Measurements from ENCODE around the gene KIF26B.
"Not testable (repeated sequence)": the region's sequence is repeated elsewhere in the genome, so short reads cannot be mapped to it uniquely, and the experiment has no call there.

Gene KIF26B

GRCh38 chr1:245688536-245689453 is 534.0 kb downstream of the KIF26B start:
- Histone ChIP-seq H3K4me3 (no peak overlapping the region), H3K27ac (no peak overlapping the region)

DNA sequence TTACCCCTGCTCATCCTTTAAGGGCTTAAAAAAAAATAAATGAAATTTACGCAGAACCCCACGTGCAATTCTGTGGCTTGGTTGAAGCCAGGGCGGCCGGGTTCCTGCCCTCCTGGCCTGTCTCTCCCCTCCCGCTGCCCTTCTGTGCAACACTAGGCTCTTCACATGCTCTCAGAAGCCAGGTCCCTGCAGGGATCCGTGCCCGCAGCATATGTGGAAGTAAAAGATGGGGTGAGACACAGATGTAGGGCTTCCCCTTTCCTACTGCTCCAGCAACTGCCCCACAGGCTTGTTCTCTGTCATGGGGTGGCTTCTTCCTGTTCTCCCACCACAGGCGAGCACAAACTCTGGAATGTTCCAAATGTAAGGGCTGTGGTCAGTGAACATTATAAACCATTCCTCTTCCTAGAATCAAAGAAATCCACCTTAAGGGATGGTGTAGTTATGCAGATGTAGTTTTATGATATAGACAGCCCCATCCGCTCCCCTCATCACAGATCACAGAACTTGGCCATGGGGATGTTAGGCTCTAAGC is 535.4 kb downstream of the KIF26B start:
- no peak overlapping the region for H3K4me3 ChIP-seq

GRCh38 chr1:245690946-245691541 is 536.3 kb downstream of the KIF26B start:
- H3K4me3 ChIP-seq: no peak overlapping the region
- H3K27ac ChIP-seq: no peak overlapping the region

More for the DNA sequence above, 535.4 kb downstream of the KIF26B start:
- H3K27ac ChIP-seq: no peak overlapping the region

- Histone ChIP-seq H3K27ac (no peak overlapping the region), H3K4me3 (no peak overlapping the region)
Measured at GRCh38 chr1:245691897-245692296, 537.1 kb downstream of the KIF26B start.

GRCh38 chr1:245692318-245692717 is 537.5 kb downstream of the KIF26B start:
- Histone ChIP-seq H3K4me3 (no peak overlapping the region), H3K27ac (no peak overlapping the region)

- H3K4me3 ChIP-seq: no peak overlapping the region
- H3K27ac ChIP-seq: no peak overlapping the region
Measured at GRCh38 chr1:245693116-245693793, 538.5 kb downstream of the KIF26B start.

- H3K4me3 ChIP-seq: no peak overlapping the region
- H3K27ac ChIP-seq: no peak overlapping the region
Measured at GRCh38 chr1:245693941-245694752, 539.4 kb downstream of the KIF26B start.

- H3K4me3 ChIP-seq: no peak overlapping the region
- no peak overlapping the region for H3K27ac ChIP-seq
Measured at GRCh38 chr1:245694753-245695195, 540.0 kb downstream of the KIF26B start.

DNA sequence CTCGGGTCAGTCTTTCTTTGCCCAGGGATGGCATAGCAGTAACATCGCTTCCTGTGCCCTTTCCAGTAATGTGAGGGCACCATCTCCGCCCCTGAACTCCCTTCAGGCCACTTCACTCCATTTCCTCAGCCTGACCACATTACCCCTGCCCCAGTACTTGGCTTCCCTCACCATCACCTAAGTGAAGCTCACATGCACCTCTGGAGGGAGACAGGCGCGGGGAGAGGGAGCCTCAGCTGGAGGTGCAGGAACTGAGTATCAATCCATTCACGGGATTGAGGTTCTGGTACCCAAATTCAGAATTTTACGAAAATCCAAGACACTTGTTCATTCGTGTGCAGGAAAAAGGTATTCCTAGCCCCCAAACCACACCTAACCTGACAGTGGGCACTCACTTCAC is 540.4 kb downstream of the KIF26B start:
- Histone ChIP-seq H3K27ac (no peak overlapping the region), H3K4me3 (no peak overlapping the region)

DNA sequence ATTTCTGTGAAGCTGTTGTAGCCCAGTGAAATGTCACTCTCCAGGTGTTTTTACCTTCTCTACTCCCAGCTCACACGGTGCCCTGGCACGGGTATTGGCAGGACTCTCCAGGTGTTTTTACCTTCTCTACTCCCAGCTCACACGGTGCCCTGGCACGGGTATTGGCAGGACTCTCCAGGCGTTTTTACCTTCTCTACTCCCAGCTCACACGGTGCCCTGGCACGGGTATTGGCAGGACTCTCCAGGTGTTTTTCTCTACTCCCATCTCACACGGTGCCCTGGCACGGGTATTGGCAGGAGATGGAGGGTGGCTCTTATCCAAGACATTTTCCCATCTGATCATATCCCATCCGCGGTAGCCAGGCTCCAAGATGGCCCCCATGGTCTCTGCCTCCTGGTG is 540.9 kb downstream of the KIF26B start:
- not testable (repeated sequence) for H3K27ac ChIP-seq, H3K4me3 ChIP-seq

- Histone ChIP-seq H3K4me3 (no peak overlapping the region), H3K27ac (no peak overlapping the region)
Measured at GRCh38 chr1:245698116-245698515, 543.3 kb downstream of the KIF26B start.

GRCh38 chr1:245698860-245699259 is 544.1 kb downstream of the KIF26B start:
- no peak overlapping the region for H3K4me3 ChIP-seq

GRCh38 chr1:245700631-245701030 is 545.8 kb downstream of the KIF26B start:
- Histone ChIP-seq H3K4me3 (no peak overlapping the region), H3K27ac (no peak overlapping the region)

More at GRCh38 chr1:245698860-245699259, 544.1 kb downstream of the KIF26B start:
- no peak overlapping the region for H3K27ac ChIP-seq

DNA sequence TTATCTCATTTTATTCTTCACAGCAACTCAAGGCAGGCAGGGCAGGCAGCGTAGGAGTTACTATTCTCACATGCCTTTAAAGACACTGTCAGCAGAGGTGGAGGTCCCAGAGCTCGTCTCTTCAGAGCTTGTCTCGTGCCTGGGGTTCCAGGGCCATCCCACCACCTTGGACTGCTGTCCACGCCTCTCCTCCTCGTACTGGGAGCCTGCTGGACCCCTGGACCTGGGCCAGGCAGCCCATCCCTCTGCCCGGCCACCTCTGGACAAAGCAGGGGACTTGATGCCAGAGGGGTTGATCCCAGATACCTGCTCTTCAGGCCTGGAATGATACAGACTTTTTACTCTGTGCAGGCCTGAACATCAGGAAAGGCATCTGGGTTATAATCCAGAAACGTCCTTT is 546.8 kb downstream of the KIF26B start:
- H3K27ac ChIP-seq: no peak overlapping the region
- H3K4me3 ChIP-seq: no peak overlapping the region

- no peak overlapping the region for H3K4me3 ChIP-seq
- no peak overlapping the region for H3K27ac ChIP-seq
Measured at GRCh38 chr1:245702346-245702745, 547.6 kb downstream of the KIF26B start.

GRCh38 chr1:245704341-245704740 is 549.6 kb downstream of the KIF26B start:
- no peak overlapping the region for H3K4me3 ChIP-seq
- no peak overlapping the region for H3K27ac ChIP-seq

- H3K27ac ChIP-seq: no peak overlapping the region
- no peak overlapping the region for H3K4me3 ChIP-seq
Measured at GRCh38 chr1:245704765-245705164, 550.0 kb downstream of the KIF26B start.

GRCh38 chr1:245707941-245708340 is 553.2 kb downstream of the KIF26B start:
- H3K27ac ChIP-seq: no peak overlapping the region

More at GRCh38 chr1:245707941-245708340, 553.2 kb downstream of the KIF26B start:
- no peak overlapping the region for H3K4me3 ChIP-seq
